ENCODE data around the gene HNRNPA0. TPM values are rescaled to one million over a fixed set of nuclear protein-coding genes. Genes with fewer than 3 reads are reported as not detected.

HNRNPA0 gene
- total and polyA plus RNA-seq, 2 donors (not counting 1 experiment from before 2014, with no cell fraction given): 31.5 to 34.2 TPM

- 83% methylated on average over 1 of the region's 2 CpGs for WGBS (ENCODE audit: insufficient coverage)
- H3K79me2 ChIP-seq (ENCODE audit: control insufficient read depth, insufficient read depth, low read length): no peaks in the 10 kb centered on the region
- H3K9me3 Mint-ChIP-seq (ENCODE audit: insufficient read depth): no peaks in the 10 kb centered on the region
- no peaks in the 10 kb centered on the region for H3K9me3 ChIP-seq (ENCODE audit: control extremely low read depth in 1 of 3, control insufficient read depth in 2 of 3, insufficient read depth in 1 of 3, low read length in 2 of 3)
- H3K9ac ChIP-seq (ENCODE audit: low read length): no peak overlapping the region
- no peak overlapping the region for H2AFZ ChIP-seq (ENCODE audit: insufficient read depth, low read depth, low read length, poor library complexity, severe bottlenecking)
- no peaks in the 10 kb centered on the region for H3K4me1 Mint-ChIP-seq
- no peak overlapping the region for H3K27ac Mint-ChIP-seq
- H3K4me2 ChIP-seq (replicated peaks; ENCODE audit: low read depth, low read length, poor library complexity, severe bottlenecking): no peak overlapping the region
- no peaks in the 10 kb centered on the region for H3K4me1 ChIP-seq (ENCODE audit: control insufficient read depth in 2 of 2, insufficient read depth in 2 of 2, low read length in 2 of 2)
- H3K36me3 ChIP-seq (replicated peaks in 1 of 2; ENCODE audit: control extremely low read depth in 1 of 2, control insufficient read depth in 1 of 2, extremely low read depth in 1 of 2, insufficient read depth in 2 of 2, low read length in 1 of 2): no peaks in the 10 kb centered on the region
- H3K4me3 Mint-ChIP-seq: no peak overlapping the region
- no peak overlapping the region for H3K4me3 ChIP-seq (ENCODE audit: control extremely low read depth in 1 of 5, extremely low read depth in 1 of 5, insufficient read depth in 1 of 5, low read depth in 2 of 5, low read length in 4 of 5)
- ChIA-PET POLR2A (no interaction called here), CTCF (no interaction called here)
- H3K27ac ChIP-seq (ENCODE audit: low read length in 2 of 2): no peak overlapping the region
- TF ChIP-seq EZH2 (IDR thresholded peaks at IDR 0.05; ENCODE audit: borderline replicate concordance, insufficient read depth, low read depth, low read length, poor library complexity, severe bottlenecking): no peak
- TF ChIP-seq, protein P1, sequence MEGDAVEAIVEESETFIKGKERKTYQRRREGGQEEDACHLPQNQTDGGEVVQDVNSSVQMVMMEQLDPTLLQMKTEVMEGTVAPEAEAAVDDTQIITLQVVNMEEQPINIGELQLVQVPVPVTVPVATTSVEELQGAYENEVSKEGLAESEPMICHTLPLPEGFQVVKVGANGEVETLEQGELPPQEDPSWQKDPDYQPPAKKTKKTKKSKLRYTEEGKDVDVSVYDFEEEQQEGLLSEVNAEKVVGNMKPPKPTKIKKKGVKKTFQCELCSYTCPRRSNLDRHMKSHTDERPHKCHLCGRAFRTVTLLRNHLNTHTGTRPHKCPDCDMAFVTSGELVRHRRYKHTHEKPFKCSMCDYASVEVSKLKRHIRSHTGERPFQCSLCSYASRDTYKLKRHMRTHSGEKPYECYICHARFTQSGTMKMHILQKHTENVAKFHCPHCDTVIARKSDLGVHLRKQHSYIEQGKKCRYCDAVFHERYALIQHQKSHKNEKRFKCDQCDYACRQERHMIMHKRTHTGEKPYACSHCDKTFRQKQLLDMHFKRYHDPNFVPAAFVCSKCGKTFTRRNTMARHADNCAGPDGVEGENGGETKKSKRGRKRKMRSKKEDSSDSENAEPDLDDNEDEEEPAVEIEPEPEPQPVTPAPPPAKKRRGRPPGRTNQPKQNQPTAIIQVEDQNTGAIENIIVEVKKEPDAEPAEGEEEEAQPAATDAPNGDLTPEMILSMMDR (IDR thresholded peaks at IDR 0.05): no peak
- H3K27me3 ChIP-seq (replicated peaks in 1 of 4; ENCODE audit: control extremely low read depth in 1 of 4, control insufficient read depth in 3 of 4, insufficient read depth in 4 of 4, low read length in 3 of 4): no peaks in the 10 kb centered on the region
- intact Hi-C loops (cut with micrococcal nuclease): no loop called here
- DNase-seq (no peak), ATAC-seq (ENCODE audit: low read depth) (no peak)
- no peaks in the 10 kb centered on the region for H3K27me3 Mint-ChIP-seq
- H4K20me1 ChIP-seq (ENCODE audit: control insufficient read depth, insufficient read depth, low read length, poor library complexity, severe bottlenecking): no peaks in the 10 kb centered on the region
Observed at GRCh38 chr5:137724251-137724650, 29.9 kb downstream of the HNRNPA0 start.

GRCh38 chr5:137718611-137719010, 35.6 kb downstream of the HNRNPA0 start:
- Mint-ChIP-seq H3K9me3 (ENCODE audit: insufficient read depth) (no peaks in the 10 kb centered on the region), H3K4me3 (no peak overlapping the region), H3K27me3 (no peaks in the 10 kb centered on the region), H3K27ac (no peak overlapping the region), H3K4me1 (no peaks in the 10 kb centered on the region)
- Histone ChIP-seq H3K27ac (ENCODE audit: low read length in 2 of 2) (no peak overlapping the region), H3K9me3 (ENCODE audit: control extremely low read depth in 1 of 3, control insufficient read depth in 2 of 3, insufficient read depth in 1 of 3, low read length in 2 of 3) (no peaks in the 10 kb centered on the region), H3K9ac (ENCODE audit: low read length) (no peak overlapping the region), H3K4me3 (ENCODE audit: control extremely low read depth in 1 of 5, extremely low read depth in 1 of 5, insufficient read depth in 1 of 5, low read depth in 2 of 5, low read length in 4 of 5) (no peak overlapping the region), H3K79me2 (ENCODE audit: control insufficient read depth, insufficient read depth, low read length) (no peaks in the 10 kb centered on the region), H4K20me1 (ENCODE audit: control insufficient read depth, insufficient read depth, low read length, poor library complexity, severe bottlenecking) (no peaks in the 10 kb centered on the region), H3K27me3 (replicated peaks in 1 of 4; ENCODE audit: control extremely low read depth in 1 of 4, control insufficient read depth in 3 of 4, insufficient read depth in 4 of 4, low read length in 3 of 4) (no peaks in the 10 kb centered on the region), H3K36me3 (replicated peaks in 1 of 2; ENCODE audit: control extremely low read depth in 1 of 2, control insufficient read depth in 1 of 2, extremely low read depth in 1 of 2, insufficient read depth in 2 of 2, low read length in 1 of 2) (no peaks in the 10 kb centered on the region), H3K4me1 (ENCODE audit: control insufficient read depth in 2 of 2, insufficient read depth in 2 of 2, low read length in 2 of 2) (no peaks in the 10 kb centered on the region), H3K4me2 (replicated peaks; ENCODE audit: low read depth, low read length, poor library complexity, severe bottlenecking) (no peak overlapping the region), H2AFZ (ENCODE audit: insufficient read depth, low read depth, low read length, poor library complexity, severe bottlenecking) (no peak overlapping the region)
- POLR2A ChIA-PET: no interaction called here
- TF ChIP-seq, protein P1 (IDR thresholded peaks at IDR 0.05): no peak
- TF ChIP-seq EZH2 (IDR thresholded peaks at IDR 0.05; ENCODE audit: borderline replicate concordance, insufficient read depth, low read depth, low read length, poor library complexity, severe bottlenecking): no peak
- intact Hi-C loops (cut with micrococcal nuclease): no loop called here
- CTCF ChIA-PET: interaction anchor here (1.0 kb wide), 1 partner anchor 33 kb away, joined by 3 read pairs; no protein-coding TSS in a partner anchor
- ATAC-seq (ENCODE audit: low read depth): no peak
- no peak for DNase-seq

Measured in B cell (primary cell).